GM12873 (cell line): ENCODE measurements around the gene VENTX.

ENCODE experiments used
- TF ChIP-seq, protein P1 (sequence below): IDR thresholded peaks from 2 replicates; pipeline ENCODE4 v1.5.1; 2012; ENCODE audit warnings: low read depth, mild to moderate bottlenecking, moderate library complexity, low read length, control low read depth; ENCODE audit not compliant: insufficient read depth; ENCODE audit errors: missing control alignments

VENTX gene

DNA sequence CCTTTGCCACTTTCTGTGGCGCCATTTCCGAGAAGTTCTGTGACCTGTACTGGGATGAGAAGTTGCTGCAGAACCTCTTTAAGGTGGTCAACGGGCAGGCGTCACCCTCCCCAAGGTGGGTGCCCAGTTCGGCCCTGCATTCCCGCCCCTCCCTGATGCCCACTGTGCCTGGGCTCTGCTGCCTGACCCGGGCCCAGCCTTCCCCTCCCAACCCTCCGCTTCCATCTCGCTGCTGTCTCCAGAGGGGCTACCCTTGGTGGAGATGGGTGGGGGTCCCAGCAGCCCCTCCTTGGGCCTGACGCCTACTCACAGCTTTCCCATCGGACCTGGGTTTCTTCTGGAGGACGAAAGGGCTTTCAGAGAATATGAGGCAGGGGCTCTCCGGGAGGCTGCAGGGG lies 38.2 kb upstream of the VENTX start:
- TF ChIP-seq, protein P1, sequence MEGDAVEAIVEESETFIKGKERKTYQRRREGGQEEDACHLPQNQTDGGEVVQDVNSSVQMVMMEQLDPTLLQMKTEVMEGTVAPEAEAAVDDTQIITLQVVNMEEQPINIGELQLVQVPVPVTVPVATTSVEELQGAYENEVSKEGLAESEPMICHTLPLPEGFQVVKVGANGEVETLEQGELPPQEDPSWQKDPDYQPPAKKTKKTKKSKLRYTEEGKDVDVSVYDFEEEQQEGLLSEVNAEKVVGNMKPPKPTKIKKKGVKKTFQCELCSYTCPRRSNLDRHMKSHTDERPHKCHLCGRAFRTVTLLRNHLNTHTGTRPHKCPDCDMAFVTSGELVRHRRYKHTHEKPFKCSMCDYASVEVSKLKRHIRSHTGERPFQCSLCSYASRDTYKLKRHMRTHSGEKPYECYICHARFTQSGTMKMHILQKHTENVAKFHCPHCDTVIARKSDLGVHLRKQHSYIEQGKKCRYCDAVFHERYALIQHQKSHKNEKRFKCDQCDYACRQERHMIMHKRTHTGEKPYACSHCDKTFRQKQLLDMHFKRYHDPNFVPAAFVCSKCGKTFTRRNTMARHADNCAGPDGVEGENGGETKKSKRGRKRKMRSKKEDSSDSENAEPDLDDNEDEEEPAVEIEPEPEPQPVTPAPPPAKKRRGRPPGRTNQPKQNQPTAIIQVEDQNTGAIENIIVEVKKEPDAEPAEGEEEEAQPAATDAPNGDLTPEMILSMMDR: no peak

DNA sequence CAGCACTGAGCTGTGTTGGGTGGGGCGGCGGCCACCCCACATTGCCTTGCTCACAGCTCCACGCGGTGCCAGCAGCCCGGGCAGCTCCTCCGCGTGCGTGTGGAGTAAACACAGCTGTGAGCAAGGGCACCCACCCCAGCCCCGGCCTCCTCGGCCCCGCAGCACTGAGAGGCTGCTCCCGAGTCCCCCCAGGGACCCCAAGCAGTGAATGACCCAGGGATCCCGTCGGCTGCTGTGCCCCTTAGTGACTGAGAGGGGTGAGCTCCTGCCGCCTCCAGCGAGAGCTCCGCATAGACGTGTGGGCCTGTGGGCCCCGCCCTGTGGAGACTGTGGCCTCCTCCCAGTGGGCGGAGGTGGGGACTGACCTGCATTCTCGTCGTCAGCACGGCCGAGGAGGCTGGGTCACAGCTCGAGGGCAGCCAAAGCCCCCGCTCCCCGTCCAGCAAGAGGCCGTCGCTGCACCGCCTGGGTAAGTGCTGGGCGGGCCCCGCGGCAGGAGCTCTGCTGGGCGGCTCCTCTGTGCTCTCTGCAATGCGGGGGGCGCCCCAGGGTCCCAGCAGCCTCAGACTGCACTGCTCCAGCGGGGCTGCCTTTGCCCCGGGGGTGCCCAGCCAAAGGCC lies 37.6 kb upstream of the VENTX start:
- TF ChIP-seq, protein P1: no peak

DNA sequence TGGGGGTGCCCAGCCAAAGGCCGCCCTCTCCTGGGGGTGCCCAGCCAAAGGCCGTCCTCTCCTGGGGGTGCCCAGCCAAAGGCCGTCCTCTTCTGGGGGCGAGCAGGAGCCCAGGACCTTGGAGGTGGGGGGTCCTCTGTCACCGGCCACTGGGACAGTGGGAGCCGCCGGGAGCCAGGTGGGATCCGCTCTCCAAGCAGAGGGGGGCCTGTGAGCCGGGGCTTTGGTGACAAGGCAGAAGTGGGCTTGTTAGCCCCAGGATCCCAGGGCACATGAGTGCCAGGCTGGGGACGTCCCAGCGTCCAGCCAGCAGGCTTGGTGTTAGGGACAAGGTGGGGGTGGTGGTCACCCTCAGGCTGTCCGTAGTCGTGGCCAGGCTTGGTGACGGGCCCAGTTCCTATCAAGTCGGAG lies 37.0 kb upstream of the VENTX start:
- TF ChIP-seq, protein P1: no peak

DNA sequence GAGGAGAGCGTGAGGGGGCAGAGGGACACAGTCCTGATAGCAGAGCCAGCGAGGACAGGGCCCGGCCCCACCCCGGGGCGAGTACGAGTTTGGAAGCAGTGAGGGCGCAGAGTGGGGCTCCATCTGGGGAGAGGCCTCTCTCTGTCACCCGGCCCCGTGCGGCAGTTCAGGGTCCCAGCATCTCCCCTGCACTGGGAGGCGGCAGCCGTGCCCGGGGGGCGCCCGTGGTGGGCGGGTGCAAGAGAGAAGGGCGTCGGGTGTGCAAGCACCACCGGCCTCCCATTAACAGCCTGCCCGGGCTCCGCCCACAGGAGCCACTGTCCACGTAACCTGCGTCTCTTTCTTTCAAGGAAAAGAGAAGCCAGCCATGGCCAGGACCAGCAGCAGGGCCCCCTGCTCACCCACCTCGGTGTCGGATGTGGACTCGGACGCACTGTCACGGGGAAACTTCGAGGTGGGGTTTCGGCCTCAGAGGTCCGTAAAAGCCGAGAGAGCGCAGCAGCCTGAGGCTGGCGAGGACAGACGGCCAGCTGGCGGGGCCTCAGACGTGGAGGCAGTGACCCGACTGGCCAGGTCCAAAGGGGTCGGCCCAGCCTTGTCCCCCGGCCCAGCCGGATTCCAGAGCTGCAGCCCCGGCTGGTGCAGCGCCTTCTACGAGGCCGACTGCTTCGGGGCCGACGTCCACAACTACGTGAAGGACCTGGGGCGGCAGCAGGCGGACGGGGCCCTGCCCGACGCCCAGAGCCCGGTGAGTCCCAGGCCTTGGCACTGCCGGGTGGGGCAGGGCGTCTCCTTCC lies 36.3 kb upstream of the VENTX start:
- TF ChIP-seq, protein P1: no peak

DNA sequence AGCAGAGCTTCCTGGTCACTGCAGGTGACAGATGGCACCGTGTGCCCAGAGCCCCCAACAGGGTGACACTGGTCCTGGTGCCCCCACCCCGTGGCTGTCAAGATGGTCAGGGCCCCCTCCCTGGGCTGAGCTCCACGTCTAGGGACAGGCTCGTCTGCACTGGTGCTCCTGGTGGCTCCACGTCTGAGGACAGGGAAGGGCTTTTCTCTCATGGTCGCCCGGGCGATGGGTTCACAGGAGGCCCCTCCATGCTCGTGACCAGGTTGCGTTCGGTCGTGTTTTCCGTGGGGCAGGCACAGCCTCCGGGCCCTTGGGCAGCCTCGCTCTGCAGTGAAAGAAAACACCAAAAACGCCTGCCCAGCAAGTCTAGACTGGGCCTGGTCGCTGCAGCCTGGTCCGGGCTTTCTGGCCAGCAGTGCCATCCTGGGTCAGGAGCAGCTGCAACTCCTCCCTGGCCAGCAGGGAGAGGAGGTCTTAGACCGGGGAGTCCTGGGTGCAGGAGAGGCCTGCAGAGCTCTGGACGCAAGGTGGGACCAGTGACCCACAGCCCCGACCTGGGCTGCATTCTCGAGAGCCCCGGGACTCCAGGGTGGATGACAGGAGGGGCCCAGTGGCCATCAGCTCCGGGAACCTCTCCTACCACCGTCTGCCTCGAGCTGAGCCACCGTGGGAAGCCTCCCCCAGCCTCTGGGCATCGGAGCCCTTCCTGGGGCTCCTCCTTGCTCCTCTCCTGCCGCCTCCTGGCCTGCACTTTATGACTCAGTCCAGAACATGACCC lies 35.5 kb upstream of the VENTX start:
- TF ChIP-seq, protein P1: no peak

DNA sequence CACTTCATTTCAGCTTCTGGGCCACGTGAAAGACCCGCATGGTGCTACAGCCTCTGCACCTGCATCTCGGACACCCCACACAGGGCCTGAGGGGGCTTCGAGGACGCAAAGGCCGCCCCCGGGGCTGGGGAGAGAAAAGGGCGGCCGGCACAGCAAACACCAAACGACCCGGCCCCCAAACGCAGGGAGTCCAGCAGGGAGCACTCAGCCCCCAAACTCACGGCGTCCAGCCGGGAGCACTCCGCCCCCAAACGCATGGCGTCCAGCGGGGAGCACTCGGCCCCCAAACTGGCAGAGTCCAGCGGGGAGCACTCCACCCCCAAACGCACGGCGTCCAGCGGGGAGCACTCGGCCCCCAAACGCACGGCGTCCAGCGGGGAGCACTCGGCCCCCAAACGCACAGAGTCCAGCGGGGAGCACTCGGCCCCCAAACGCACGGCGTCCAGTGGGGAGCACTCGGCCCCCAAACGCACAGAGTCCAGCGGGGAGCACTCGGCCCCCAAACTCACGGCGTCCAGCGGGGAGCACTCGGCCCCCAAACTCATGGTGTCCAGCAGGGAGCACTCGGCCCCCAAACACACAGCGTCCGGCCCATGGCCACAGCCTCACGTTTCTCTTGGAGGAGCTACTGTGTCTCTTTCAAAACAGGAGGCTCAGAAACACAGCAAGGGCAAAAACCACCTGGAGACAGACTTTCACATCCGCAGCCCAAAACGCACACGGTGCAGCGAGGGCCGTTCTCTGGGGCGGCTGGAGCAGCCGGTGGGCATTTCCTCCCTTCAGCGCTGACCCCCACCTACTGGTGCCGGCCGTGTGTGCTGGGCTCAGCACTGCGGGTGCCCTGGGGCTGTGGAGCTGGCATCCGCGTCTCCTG lies 34.6 kb upstream of the VENTX start:
- TF ChIP-seq, protein P1: no peak

DNA sequence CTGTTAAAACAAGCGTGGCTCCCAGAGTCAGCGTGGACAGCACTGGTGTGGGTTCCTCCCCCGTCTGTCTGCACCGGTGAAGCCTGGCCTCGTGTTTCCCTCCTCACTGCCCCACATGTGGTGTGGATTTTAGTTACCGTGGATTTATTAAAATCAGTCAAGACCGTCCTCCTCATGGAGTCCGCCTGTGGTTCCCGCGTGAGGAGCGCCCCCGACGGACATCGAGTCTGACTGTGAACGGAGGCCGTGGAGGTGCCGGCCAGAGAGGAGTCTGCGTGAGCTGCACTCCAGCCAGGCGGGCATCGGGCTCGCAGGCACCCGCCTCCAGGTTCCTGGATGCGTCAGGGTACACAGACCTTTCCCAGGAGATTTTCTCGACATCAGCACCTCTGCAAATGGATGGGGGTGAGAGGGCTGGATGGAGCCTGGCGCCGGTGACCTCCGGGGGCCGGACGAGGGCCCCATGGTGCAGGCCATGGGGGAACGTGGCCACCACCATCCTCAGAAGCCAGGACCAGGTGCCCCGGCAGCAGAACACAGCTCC lies 33.9 kb upstream of the VENTX start:
- TF ChIP-seq, protein P1: no peak
